H1 (cell line): Measurements from ENCODE around the gene TECPR2. TPM values are rescaled to one million over a fixed set of nuclear protein-coding genes. Genes with fewer than 3 reads are reported as not detected.

ENCODE experiments used
- CTCF ChIA-PET: fragments of 300-600 bp; sonication (Branson Sonifier 250); formaldehyde crosslinking; loops from one replicate; lab custom pipeline; 2021; ENCODE audit not compliant: partially characterized antibody; lab: Charles Lee
- POLR2A ChIA-PET: fragments of 300-600 bp; sonication (Branson Sonifier 250); formaldehyde crosslinking; loops from one replicate; lab custom pipeline; 2021; ENCODE audit warnings: inconsistent platforms; ENCODE audit not compliant: partially characterized antibody; lab: Charles Lee
- DNase-seq, 2 experiments: peaks; one replicate each; pipeline versions ENCODE4 v3.0.0 to v3.0.0-alpha.2; 2010 to 2022; ENCODE audit warnings: low spot score in 2 of 2, low read depth in 1 of 2, mixed read lengths in 1 of 2
- FAIRE-seq: peaks from 2 replicates; lab custom pipeline; 2011; peaks lifted over from hg19 to GRCh38; lab: Jason Lieb, UNC
- H2AFZ ChIP-seq: 2 replicates; pipeline ENCODE4 v1.8.1; 2012; ENCODE audit warnings: low read length, inconsistent platforms
- H2AK5ac ChIP-seq: 2 replicates; pipeline ENCODE4 v1.6.1; 2013; ENCODE audit warnings: low read depth, low read length
- H2BK120ac ChIP-seq: replicated peaks from 2 replicates; pipeline ENCODE3; 2013; ENCODE audit warnings: low read depth, low read length, inconsistent platforms
- H2BK12ac ChIP-seq: 2 replicates; pipeline ENCODE4 v1.6.1; 2013; ENCODE audit warnings: low read depth, low read length
- H2BK15ac ChIP-seq: 2 replicates; pipeline ENCODE4 v1.6.1; 2013; ENCODE audit warnings: low read length
- H2BK20ac ChIP-seq: 2 replicates; pipeline ENCODE4 v1.6.1; 2013; ENCODE audit warnings: low read length
- H2BK5ac ChIP-seq: 2 replicates; pipeline ENCODE4 v1.6.1; 2013; ENCODE audit warnings: low read depth, low read length
- H3K14ac ChIP-seq: 2 replicates; pipeline ENCODE4 v1.6.1; 2013; ENCODE audit warnings: inconsistent platforms; ENCODE audit not compliant: insufficient read length
- H3K18ac ChIP-seq: 2 replicates; pipeline ENCODE4 v1.6.1; 2013; ENCODE audit warnings: low read length; ENCODE audit errors: extremely low read depth
- H3K23ac ChIP-seq: 2 replicates; pipeline ENCODE4 v1.6.1; 2013; ENCODE audit warnings: inconsistent platforms; ENCODE audit not compliant: insufficient read length
- H3K23me2 ChIP-seq: 2 replicates; pipeline ENCODE4 v1.6.1; 2013; ENCODE audit warnings: low read depth, low read length
- H3K27ac ChIP-seq: 2 replicates; pipeline ENCODE4 v1.6.1; 2011; ENCODE audit warnings: low read depth, low read length, inconsistent platforms
- H3K27me3 ChIP-seq, 4 experiments: replicated peaks in 1 of 4; 1 replicate in 1 of 4; 2 replicates in 3 of 4; pipeline versions ENCODE4 v1.6.1 to v1.8.1; 2011 to 2013; ENCODE audit warnings: low read length in 3 of 4, mild to moderate bottlenecking in 3 of 4, inconsistent platforms in 2 of 4, mixed read lengths in 2 of 4, moderate library complexity in 1 of 4; ENCODE audit not compliant: control insufficient read depth in 3 of 4, insufficient read depth in 3 of 4; ENCODE audit errors: extremely low read depth in 1 of 4
- H3K36me3 ChIP-seq, 4 experiments: 2 replicates each; pipeline versions ENCODE4 v1.6.1 to v1.8.1; 2011 to 2013; ENCODE audit warnings: mild to moderate bottlenecking in 4 of 4, low read length in 3 of 4, moderate library complexity in 2 of 4, control low read depth in 1 of 4, inconsistent platforms in 1 of 4; ENCODE audit not compliant: insufficient read depth in 4 of 4, control insufficient read depth in 2 of 4
- H3K4ac ChIP-seq: replicated peaks from 2 replicates; pipeline ENCODE3; 2013; ENCODE audit warnings: low read length, low read depth, mixed read lengths, inconsistent platforms; ENCODE audit not compliant: insufficient read length
- H3K4me1 ChIP-seq, 4 experiments: replicated peaks in 1 of 4; 1 replicate in 1 of 4; 2 replicates in 3 of 4; pipeline versions ENCODE4 v1.6.1 to v1.8.1; 2011 to 2013; ENCODE audit warnings: low read length in 3 of 4, inconsistent platforms in 2 of 4, mixed read lengths in 1 of 4; ENCODE audit not compliant: insufficient read depth in 4 of 4, control insufficient read depth in 3 of 4
- H3K4me2 ChIP-seq, 2 experiments: 2 replicates each; pipeline versions ENCODE4 v1.6.1 to v1.8.1; 2011 to 2013; ENCODE audit warnings: low read depth in 2 of 2, low read length in 2 of 2, control low read depth in 1 of 2, inconsistent platforms in 1 of 2, mild to moderate bottlenecking in 1 of 2; ENCODE audit not compliant: insufficient read depth in 1 of 2
- H3K4me3 ChIP-seq, 4 experiments: fragments of 200-600, 300-600 bp in 1 of 4; sonication (generic), shearing (Covaris generic), sonication (Bioruptor Twin) in 1 of 4; 2 replicates each; pipeline versions ENCODE4 v1.5.1 to v1.8.1; 2011 to 2016; ENCODE audit warnings: low read length in 4 of 4, low read depth in 3 of 4, control low read depth in 2 of 4, inconsistent platforms in 2 of 4, mild to moderate bottlenecking in 2 of 4, mixed read lengths in 1 of 4, moderate library complexity in 1 of 4; ENCODE audit not compliant: insufficient read depth in 2 of 4; ENCODE audit errors: extremely low read depth in 1 of 4
- H3K56ac ChIP-seq: replicated peaks from 2 replicates; pipeline ENCODE3; 2013; ENCODE audit warnings: low read depth, mild to moderate bottlenecking, mixed read lengths, low read length, inconsistent platforms; ENCODE audit not compliant: insufficient read length
- H3K79me1 ChIP-seq: 2 replicates; pipeline ENCODE4 v1.6.1; 2013; ENCODE audit warnings: low read depth, low read length, control low read depth
- H3K79me2 ChIP-seq, 2 experiments: 2 replicates each; pipeline versions ENCODE4 v1.6.1 to v1.8.1; 2012 to 2013; ENCODE audit warnings: low read length in 2 of 2, mild to moderate bottlenecking in 2 of 2, inconsistent platforms in 1 of 2; ENCODE audit not compliant: insufficient read depth in 2 of 2, control insufficient read depth in 1 of 2
- H3K9ac ChIP-seq, 4 experiments: replicated peaks in 1 of 4; 1 replicate in 1 of 4; 2 replicates in 3 of 4; pipeline versions ENCODE4 v1.6.1 to v1.8.1; 2011 to 2013; ENCODE audit warnings: low read depth in 3 of 4, low read length in 3 of 4, control low read depth in 2 of 4, mild to moderate bottlenecking in 2 of 4, moderate library complexity in 2 of 4, inconsistent platforms in 1 of 4; ENCODE audit errors: extremely low read depth in 1 of 4
- H3K9me3 ChIP-seq, 2 experiments: 2 replicates each; pipeline versions ENCODE4 v1.6.1 to v1.8.1; 2012 to 2013; ENCODE audit warnings: mild to moderate bottlenecking in 2 of 2, moderate library complexity in 2 of 2, control low read depth in 1 of 2, inconsistent platforms in 1 of 2, low read depth in 1 of 2, low read length in 1 of 2, mixed read lengths in 1 of 2; ENCODE audit not compliant: insufficient read depth in 2 of 2
- H4K20me1 ChIP-seq, 2 experiments: replicated peaks in 1 of 2; 2 replicates each; pipeline versions ENCODE3 to v1.8.1; 2011 to 2013; ENCODE audit warnings: inconsistent platforms in 2 of 2, low read length in 2 of 2, mild to moderate bottlenecking in 1 of 2; ENCODE audit not compliant: insufficient read depth in 2 of 2, control insufficient read depth in 1 of 2
- H4K5ac ChIP-seq: 2 replicates; pipeline ENCODE4 v1.6.1; 2013; ENCODE audit warnings: low read length, low read depth, mixed read lengths, inconsistent platforms; ENCODE audit not compliant: insufficient read length
- H4K8ac ChIP-seq: 2 replicates; pipeline ENCODE4 v1.8.0; 2013; ENCODE audit warnings: mild to moderate bottlenecking, moderate library complexity, low read length, inconsistent platforms; ENCODE audit not compliant: insufficient read depth; ENCODE audit errors: extremely low read depth
- H4K91ac ChIP-seq: replicated peaks from 2 replicates; pipeline ENCODE3; 2013; ENCODE audit warnings: low read length, mixed read lengths, inconsistent platforms; ENCODE audit not compliant: insufficient read length
- ASH2L ChIP-seq: fragments of 200-600, 300-600 bp; sonication (generic); IDR thresholded peaks from one replicate; pipeline ENCODE4 v1.7.1; 2017; ENCODE audit warnings: low read length
- ATF2 ChIP-seq: IDR thresholded peaks from 2 replicates; pipeline ENCODE4 v1.6.1; 2012; ENCODE audit warnings: low read length, inconsistent platforms
- CTBP2 ChIP-seq: IDR thresholded peaks from 2 replicates; pipeline ENCODE4 v1.7.0; 2011; ENCODE audit warnings: borderline replicate concordance, mild to moderate bottlenecking, moderate library complexity, mixed read lengths, low read length; ENCODE audit not compliant: insufficient read depth, insufficient read length
- GTF2F1 ChIP-seq: IDR thresholded peaks from 2 replicates; pipeline ENCODE4 v1.6.1; 2012; ENCODE audit warnings: low read depth, low read length, improper control_type of control experiment, borderline replicate concordance
- RAD21 ChIP-seq, 2 experiments: IDR thresholded peaks in 1 of 2; conservative IDR thresholded peaks in 1 of 2; 2 replicates each; pipeline ENCODE4 v1.6.1; 2011; ENCODE audit warnings: low read depth in 2 of 2, low read length in 2 of 2, improper control_type of control experiment in 1 of 2, inconsistent platforms in 1 of 2, mild to moderate bottlenecking in 1 of 2, moderate library complexity in 1 of 2
- SIN3A ChIP-seq, 2 experiments: IDR thresholded peaks in 1 of 2; conservative IDR thresholded peaks in 1 of 2; 2 replicates each; pipeline ENCODE4 v1.6.1; 2011 to 2012; ENCODE audit warnings: low read length in 2 of 2, improper control_type of control experiment in 1 of 2, low read depth in 1 of 2, mild to moderate bottlenecking in 1 of 2
- SP2 ChIP-seq: IDR thresholded peaks from 2 replicates; pipeline ENCODE4 v1.6.1; 2012; ENCODE audit warnings: mild to moderate bottlenecking, low read length, inconsistent platforms
- TAF1 ChIP-seq: IDR thresholded peaks from 2 replicates; pipeline ENCODE4 v1.6.1; 2011; ENCODE audit warnings: mild to moderate bottlenecking, low read depth, low read length
- TCF12 ChIP-seq: IDR thresholded peaks from 2 replicates; pipeline ENCODE4 v1.6.1; 2011; ENCODE audit warnings: low read depth, mild to moderate bottlenecking, low read length
- WGBS, 2 experiments: shearing (Covaris generic) in 1 of 2; methylation state at CpG; one replicate each; pipeline versions ENCODE4 v1.1.6 to v1.1.7; 2013 to 2015; ENCODE audit warnings: low lambda C conversion rate in 2 of 2, mixed read lengths in 2 of 2, inconsistent platforms in 1 of 2, low coverage in 1 of 2, missing lambda C conversion rate in 1 of 2; ENCODE audit not compliant: insufficient replicate concordance in 2 of 2, insufficient coverage in 1 of 2, insufficient read length in 1 of 2; ENCODE audit errors: extremely low coverage in 1 of 2, missing lambda C conversion rate in 1 of 2; 5-methylcytosine and 5-hydroxymethylcytosine counted together
- polyA plus RNA-seq, 7 experiments: library from polyadenylated mRNA; depleted of rRNA in 3 of 7; stranded (reverse) in 5 of 7; unstranded in 2 of 7; fragments of >200 nt in 5 of 7; fragments of 200-250 nt in 2 of 7; gene quantifications; 1 replicate in 5 of 7; 2 replicates in 1 of 7; 4 replicates in 1 of 7; pipeline versions ENCODE4 v1.2.1 to v1.2.3, GENCODE V29; 2011 to 2013; ENCODE audit warnings: missing spikeins in 2 of 7, mixed read lengths in 2 of 7
- total RNA-seq: library from RNA; stranded (reverse); fragmentation: NEBNext Ultra II Directional; extraction: Animal tissue kit (Norgen Biotek cat#: 25700); gene quantifications from 2 replicates; pipeline ENCODE4 v1.2.1, GENCODE V29; 2021
- TF ChIP-seq, protein P1 (sequence below): IDR thresholded peaks from 2 replicates; pipeline ENCODE4 v1.6.1; 2012; ENCODE audit warnings: inconsistent platforms

The TECPR2 gene
- total and polyA plus RNA-seq, 2 of the 8 experiments (the other 6 are each of a cell fraction or from before 2014, with no cell fraction given): 6.8 to 19.4 TPM

- Histone ChIP-seq H3K23me2 (no peaks in the 10 kb centered on the region), H3K18ac (no peak overlapping the region), H2BK20ac (no peak overlapping the region), H3K79me1 (no peaks in the 10 kb centered on the region), H3K9ac (no peak overlapping the region), H3K36me3 (peaks cover 0 to 3% (median 2%) of the 10 kb centered on the region in 4 experiments; a peak in 3 of 8 replicates), H2AFZ (no peak overlapping the region), H3K56ac (no peak overlapping the region), H3K27me3 (no peaks in the 10 kb centered on the region), H4K5ac (no peak overlapping the region), H2BK5ac (no peak overlapping the region), H3K27ac (no peak overlapping the region), H3K14ac (no peak overlapping the region), H2BK15ac (no peak overlapping the region), H3K9me3 (no peaks in the 10 kb centered on the region), H2BK120ac (no peak overlapping the region), H2AK5ac (no peak overlapping the region), H4K91ac (no peak overlapping the region), H3K79me2 (no peaks in the 10 kb centered on the region), H3K4me2 (no peak overlapping the region), H3K4ac (no peak overlapping the region), H3K4me3 (no peak overlapping the region), H3K4me1 (no peaks in the 10 kb centered on the region), H4K20me1 (peaks cover 0 to 3% of the 10 kb centered on the region in 2 experiments), H2BK12ac (no peak overlapping the region), H4K8ac (no peak overlapping the region), H3K23ac (no peak overlapping the region)
- 89% methylated on average over 9 of the region's 9 CpGs; no CpG with 5 or more reads in 1 of the 2 experiments for WGBS, 2 experiments
- no peak for DNase-seq
- POLR2A ChIA-PET: interaction anchor here (0.6 kb wide), 1 partner anchor 64 kb away, joined by 3 read pairs; no protein-coding TSS in a partner anchor
- no peak for FAIRE-seq
- CTCF ChIA-PET: interaction anchor here (0.6 to 2.5 kb wide), 3 partner anchors 12 to 403 kb away, joined by 3 to 8 read pairs (median 3); no protein-coding TSS in a partner anchor
- TF ChIP-seq, protein P1, sequence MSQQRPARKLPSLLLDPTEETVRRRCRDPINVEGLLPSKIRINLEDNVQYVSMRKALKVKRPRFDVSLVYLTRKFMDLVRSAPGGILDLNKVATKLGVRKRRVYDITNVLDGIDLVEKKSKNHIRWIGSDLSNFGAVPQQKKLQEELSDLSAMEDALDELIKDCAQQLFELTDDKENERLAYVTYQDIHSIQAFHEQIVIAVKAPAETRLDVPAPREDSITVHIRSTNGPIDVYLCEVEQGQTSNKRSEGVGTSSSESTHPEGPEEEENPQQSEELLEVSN: no peak
- TF ChIP-seq CTBP2 (no peak), TCF12 (no peak), GTF2F1 (no peak), RAD21 (IDR thresholded peaks at IDR 0.05 in 1 of 2, conservative IDR thresholded peaks at IDR 0.05 in 1 of 2; ENCODE audit: low read depth in 2 of 2, low read length in 2 of 2) (no peak), ATF2 (no peak), TAF1 (no peak), SP2 (no peak), ASH2L (no peak), SIN3A (conservative IDR thresholded peaks at IDR 0.05 in 1 of 2, IDR thresholded peaks at IDR 0.05 in 1 of 2; ENCODE audit: low read depth in 1 of 2, low read length in 2 of 2) (no peak)
Measured at GRCh38 chr14:102325791-102326345, 36.9 kb upstream of the TECPR2 start.
